H1 (cell line): ENCODE data around the gene HNRNPA3. TPM values are rescaled to one million over a fixed set of nuclear protein-coding genes. Genes with fewer than 3 reads are reported as not detected.

Experiments
- CTCF ChIA-PET: fragments of 300-600 bp; sonication (Branson Sonifier 250); formaldehyde crosslinking; loops from one replicate; lab custom pipeline; 2021; ENCODE audit not compliant: partially characterized antibody; lab: Charles Lee
- POLR2A ChIA-PET: fragments of 300-600 bp; sonication (Branson Sonifier 250); formaldehyde crosslinking; loops from one replicate; lab custom pipeline; 2021; ENCODE audit warnings: inconsistent platforms; ENCODE audit not compliant: partially characterized antibody; lab: Charles Lee
- DNase-seq, 2 experiments: peaks; one replicate each; pipeline versions ENCODE4 v3.0.0 to v3.0.0-alpha.2; 2010 to 2022; ENCODE audit warnings: low spot score in 2 of 2, low read depth in 1 of 2, mixed read lengths in 1 of 2
- FAIRE-seq: peaks from 2 replicates; lab custom pipeline; 2011; peaks lifted over from hg19 to GRCh38; lab: Jason Lieb, UNC
- H2AFZ ChIP-seq: 2 replicates; pipeline ENCODE4 v1.8.1; 2012; ENCODE audit warnings: low read length, inconsistent platforms
- H2AK5ac ChIP-seq: 2 replicates; pipeline ENCODE4 v1.6.1; 2013; ENCODE audit warnings: low read depth, low read length
- H2BK120ac ChIP-seq: replicated peaks from 2 replicates; pipeline ENCODE3; 2013; ENCODE audit warnings: low read depth, low read length, inconsistent platforms
- H2BK12ac ChIP-seq: 2 replicates; pipeline ENCODE4 v1.6.1; 2013; ENCODE audit warnings: low read depth, low read length
- H2BK15ac ChIP-seq: 2 replicates; pipeline ENCODE4 v1.6.1; 2013; ENCODE audit warnings: low read length
- H2BK20ac ChIP-seq: 2 replicates; pipeline ENCODE4 v1.6.1; 2013; ENCODE audit warnings: low read length
- H2BK5ac ChIP-seq: 2 replicates; pipeline ENCODE4 v1.6.1; 2013; ENCODE audit warnings: low read depth, low read length
- H3K14ac ChIP-seq: 2 replicates; pipeline ENCODE4 v1.6.1; 2013; ENCODE audit warnings: inconsistent platforms; ENCODE audit not compliant: insufficient read length
- H3K18ac ChIP-seq: 2 replicates; pipeline ENCODE4 v1.6.1; 2013; ENCODE audit warnings: low read length; ENCODE audit errors: extremely low read depth
- H3K23ac ChIP-seq: 2 replicates; pipeline ENCODE4 v1.6.1; 2013; ENCODE audit warnings: inconsistent platforms; ENCODE audit not compliant: insufficient read length
- H3K23me2 ChIP-seq: 2 replicates; pipeline ENCODE4 v1.6.1; 2013; ENCODE audit warnings: low read depth, low read length
- H3K27ac ChIP-seq: 2 replicates; pipeline ENCODE4 v1.6.1; 2011; ENCODE audit warnings: low read depth, low read length, inconsistent platforms
- H3K27me3 ChIP-seq, 4 experiments: replicated peaks in 1 of 4; 1 replicate in 1 of 4; 2 replicates in 3 of 4; pipeline versions ENCODE4 v1.6.1 to v1.8.1; 2011 to 2013; ENCODE audit warnings: low read length in 3 of 4, mild to moderate bottlenecking in 3 of 4, inconsistent platforms in 2 of 4, mixed read lengths in 2 of 4, moderate library complexity in 1 of 4; ENCODE audit not compliant: control insufficient read depth in 3 of 4, insufficient read depth in 3 of 4; ENCODE audit errors: extremely low read depth in 1 of 4
- H3K36me3 ChIP-seq, 4 experiments: 2 replicates each; pipeline versions ENCODE4 v1.6.1 to v1.8.1; 2011 to 2013; ENCODE audit warnings: mild to moderate bottlenecking in 4 of 4, low read length in 3 of 4, moderate library complexity in 2 of 4, control low read depth in 1 of 4, inconsistent platforms in 1 of 4; ENCODE audit not compliant: insufficient read depth in 4 of 4, control insufficient read depth in 2 of 4
- H3K4ac ChIP-seq: replicated peaks from 2 replicates; pipeline ENCODE3; 2013; ENCODE audit warnings: low read length, low read depth, mixed read lengths, inconsistent platforms; ENCODE audit not compliant: insufficient read length
- H3K4me1 ChIP-seq, 4 experiments: replicated peaks in 1 of 4; 1 replicate in 1 of 4; 2 replicates in 3 of 4; pipeline versions ENCODE4 v1.6.1 to v1.8.1; 2011 to 2013; ENCODE audit warnings: low read length in 3 of 4, inconsistent platforms in 2 of 4, mixed read lengths in 1 of 4; ENCODE audit not compliant: insufficient read depth in 4 of 4, control insufficient read depth in 3 of 4
- H3K4me2 ChIP-seq, 2 experiments: 2 replicates each; pipeline versions ENCODE4 v1.6.1 to v1.8.1; 2011 to 2013; ENCODE audit warnings: low read depth in 2 of 2, low read length in 2 of 2, control low read depth in 1 of 2, inconsistent platforms in 1 of 2, mild to moderate bottlenecking in 1 of 2; ENCODE audit not compliant: insufficient read depth in 1 of 2
- H3K4me3 ChIP-seq, 4 experiments: fragments of 200-600, 300-600 bp in 1 of 4; sonication (generic), shearing (Covaris generic), sonication (Bioruptor Twin) in 1 of 4; 2 replicates each; pipeline versions ENCODE4 v1.5.1 to v1.8.1; 2011 to 2016; ENCODE audit warnings: low read length in 4 of 4, low read depth in 3 of 4, control low read depth in 2 of 4, inconsistent platforms in 2 of 4, mild to moderate bottlenecking in 2 of 4, mixed read lengths in 1 of 4, moderate library complexity in 1 of 4; ENCODE audit not compliant: insufficient read depth in 2 of 4; ENCODE audit errors: extremely low read depth in 1 of 4
- H3K56ac ChIP-seq: replicated peaks from 2 replicates; pipeline ENCODE3; 2013; ENCODE audit warnings: low read depth, mild to moderate bottlenecking, mixed read lengths, low read length, inconsistent platforms; ENCODE audit not compliant: insufficient read length
- H3K79me1 ChIP-seq: 2 replicates; pipeline ENCODE4 v1.6.1; 2013; ENCODE audit warnings: low read depth, low read length, control low read depth
- H3K79me2 ChIP-seq, 2 experiments: 2 replicates each; pipeline versions ENCODE4 v1.6.1 to v1.8.1; 2012 to 2013; ENCODE audit warnings: low read length in 2 of 2, mild to moderate bottlenecking in 2 of 2, inconsistent platforms in 1 of 2; ENCODE audit not compliant: insufficient read depth in 2 of 2, control insufficient read depth in 1 of 2
- H3K9ac ChIP-seq, 4 experiments: replicated peaks in 1 of 4; 1 replicate in 1 of 4; 2 replicates in 3 of 4; pipeline versions ENCODE4 v1.6.1 to v1.8.1; 2011 to 2013; ENCODE audit warnings: low read depth in 3 of 4, low read length in 3 of 4, control low read depth in 2 of 4, mild to moderate bottlenecking in 2 of 4, moderate library complexity in 2 of 4, inconsistent platforms in 1 of 4; ENCODE audit errors: extremely low read depth in 1 of 4
- H3K9me3 ChIP-seq, 2 experiments: 2 replicates each; pipeline versions ENCODE4 v1.6.1 to v1.8.1; 2012 to 2013; ENCODE audit warnings: mild to moderate bottlenecking in 2 of 2, moderate library complexity in 2 of 2, control low read depth in 1 of 2, inconsistent platforms in 1 of 2, low read depth in 1 of 2, low read length in 1 of 2, mixed read lengths in 1 of 2; ENCODE audit not compliant: insufficient read depth in 2 of 2
- H4K20me1 ChIP-seq, 2 experiments: replicated peaks in 1 of 2; 2 replicates each; pipeline versions ENCODE3 to v1.8.1; 2011 to 2013; ENCODE audit warnings: inconsistent platforms in 2 of 2, low read length in 2 of 2, mild to moderate bottlenecking in 1 of 2; ENCODE audit not compliant: insufficient read depth in 2 of 2, control insufficient read depth in 1 of 2
- H4K5ac ChIP-seq: 2 replicates; pipeline ENCODE4 v1.6.1; 2013; ENCODE audit warnings: low read length, low read depth, mixed read lengths, inconsistent platforms; ENCODE audit not compliant: insufficient read length
- H4K8ac ChIP-seq: 2 replicates; pipeline ENCODE4 v1.8.0; 2013; ENCODE audit warnings: mild to moderate bottlenecking, moderate library complexity, low read length, inconsistent platforms; ENCODE audit not compliant: insufficient read depth; ENCODE audit errors: extremely low read depth
- H4K91ac ChIP-seq: replicated peaks from 2 replicates; pipeline ENCODE3; 2013; ENCODE audit warnings: low read length, mixed read lengths, inconsistent platforms; ENCODE audit not compliant: insufficient read length
- ATF2 ChIP-seq: IDR thresholded peaks from 2 replicates; pipeline ENCODE4 v1.6.1; 2012; ENCODE audit warnings: low read length, inconsistent platforms
- BCL11A ChIP-seq, 2 experiments: IDR thresholded peaks; one replicate each; pipeline ENCODE4 v1.6.1; 2011; ENCODE audit warnings: low read depth in 2 of 2, low read length in 2 of 2, mild to moderate bottlenecking in 2 of 2
- BRCA1 ChIP-seq: IDR thresholded peaks from 2 replicates; pipeline ENCODE4 v1.6.1; 2012; ENCODE audit warnings: low read depth, low read length, improper control_type of control experiment
- E2F6 ChIP-seq: IDR thresholded peaks from 2 replicates; pipeline ENCODE4 v1.6.1; 2012; ENCODE audit warnings: inconsistent platforms
- EZH2 ChIP-seq: fragments of 200-600 bp; sonication (generic); IDR thresholded peaks from 2 replicates; pipeline ENCODE4 v1.7.1; 2012; ENCODE audit warnings: low read depth, mild to moderate bottlenecking, moderate library complexity, low read length, inconsistent platforms; ENCODE audit not compliant: severe bottlenecking
- GABPA ChIP-seq: IDR thresholded peaks from 2 replicates; pipeline ENCODE4 v1.6.1; 2011; ENCODE audit warnings: mild to moderate bottlenecking, low read length, moderate library complexity, borderline replicate concordance; ENCODE audit not compliant: insufficient read depth
- TAF7 ChIP-seq: optimal IDR thresholded peaks from 2 replicates; pipeline ENCODE3; 2011; ENCODE audit warnings: low read depth, mild to moderate bottlenecking, inconsistent platforms, low read length, moderate library complexity, borderline replicate concordance
- WGBS, 2 experiments: shearing (Covaris generic) in 1 of 2; methylation state at CpG; one replicate each; pipeline versions ENCODE4 v1.1.6 to v1.1.7; 2013 to 2015; ENCODE audit warnings: low lambda C conversion rate in 2 of 2, mixed read lengths in 2 of 2, inconsistent platforms in 1 of 2, low coverage in 1 of 2, missing lambda C conversion rate in 1 of 2; ENCODE audit not compliant: insufficient replicate concordance in 2 of 2, insufficient coverage in 1 of 2, insufficient read length in 1 of 2; ENCODE audit errors: extremely low coverage in 1 of 2, missing lambda C conversion rate in 1 of 2; 5-methylcytosine and 5-hydroxymethylcytosine counted together
- polyA plus RNA-seq, 7 experiments: library from polyadenylated mRNA; depleted of rRNA in 3 of 7; stranded (reverse) in 5 of 7; unstranded in 2 of 7; fragments of >200 nt in 5 of 7; fragments of 200-250 nt in 2 of 7; gene quantifications; 1 replicate in 5 of 7; 2 replicates in 1 of 7; 4 replicates in 1 of 7; pipeline versions ENCODE4 v1.2.1 to v1.2.3, GENCODE V29; 2011 to 2013; ENCODE audit warnings: missing spikeins in 2 of 7, mixed read lengths in 2 of 7
- total RNA-seq: library from RNA; stranded (reverse); fragmentation: NEBNext Ultra II Directional; extraction: Animal tissue kit (Norgen Biotek cat#: 25700); gene quantifications from 2 replicates; pipeline ENCODE4 v1.2.1, GENCODE V29; 2021

Gene HNRNPA3
- total and polyA plus RNA-seq, 2 of the 8 experiments (the other 6 are each of a cell fraction or from before 2014, with no cell fraction given): 66.1 to 408 TPM

GRCh38 chr2:177232098-177232704 is 19.6 kb downstream of the HNRNPA3 start:
- H2BK15ac ChIP-seq: no peak overlapping the region
- peaks cover 1 to 4% of the 10 kb centered on the region in 2 experiments for H4K20me1 ChIP-seq
- no peak overlapping the region for H3K4me2 ChIP-seq
- H2BK120ac ChIP-seq: no peak overlapping the region
- no peak overlapping the region for H3K4me3 ChIP-seq
- CTCF ChIA-PET: interaction anchor here (0.8 to 1.1 kb wide), 3 partner anchors 15 to 89 kb away, joined by 3 read pairs; no protein-coding TSS in a partner anchor
- no peak overlapping the region for H2BK20ac ChIP-seq
- H3K18ac ChIP-seq: no peak overlapping the region
- FAIRE-seq (no peak), DNase-seq (no peak)
- no peak overlapping the region for H2AFZ ChIP-seq
- no peak overlapping the region for H4K5ac ChIP-seq
- no peak overlapping the region for H2BK5ac ChIP-seq
- H2BK12ac ChIP-seq: no peak overlapping the region
- no peaks in the 10 kb centered on the region for H3K79me1 ChIP-seq
- no peak overlapping the region for H3K23ac ChIP-seq
- no peak overlapping the region for H3K9ac ChIP-seq
- no peaks in the 10 kb centered on the region for H3K23me2 ChIP-seq
- no peak overlapping the region for H3K4ac ChIP-seq
- H3K9me3 ChIP-seq: no peaks in the 10 kb centered on the region
- no peak overlapping the region for H2AK5ac ChIP-seq
- no peaks in the 10 kb centered on the region for H3K27me3 ChIP-seq
- H3K14ac ChIP-seq: no peak overlapping the region
- POLR2A ChIA-PET: interaction anchor here (1.1 to 9.4 kb wide), 9 partner anchors 7 to 32 kb away, joined by 3 to 98 read pairs (median 5); partner anchors contain the start of gene NFE2L2
- peaks cover 8 to 32% (median 27%) of the 10 kb centered on the region in 4 experiments; a peak in 7 of 8 replicates for H3K36me3 ChIP-seq
- WGBS, 2 experiments: 93% methylated on average over 8 of the region's 8 CpGs; no CpG with 5 or more reads in 1 of the 2 experiments
- H3K79me2 ChIP-seq: peaks cover 0 to 19% of the 10 kb centered on the region in 2 experiments; a peak in 2 of 4 replicates
- TF ChIP-seq EZH2 (no peak), E2F6 (no peak), ATF2 (no peak), BRCA1 (no peak), GABPA (no peak), BCL11A (IDR thresholded peaks at IDR 0.05; ENCODE audit: low read depth in 2 of 2, low read length in 2 of 2) (no peak), TAF7 (no peak)
- H3K56ac ChIP-seq: no peak overlapping the region
- H3K27ac ChIP-seq: no peak overlapping the region
- no peak overlapping the region for H4K91ac ChIP-seq
- H4K8ac ChIP-seq: no peak overlapping the region
- H3K4me1 ChIP-seq: no peaks in the 10 kb centered on the region
